ENCODE measurements around the gene ARHGEF18.
"Not testable (repeated sequence)": the region's sequence is repeated elsewhere in the genome, so short reads cannot be mapped to it uniquely, and the experiment has no call there.

The ARHGEF18 gene

DNA sequence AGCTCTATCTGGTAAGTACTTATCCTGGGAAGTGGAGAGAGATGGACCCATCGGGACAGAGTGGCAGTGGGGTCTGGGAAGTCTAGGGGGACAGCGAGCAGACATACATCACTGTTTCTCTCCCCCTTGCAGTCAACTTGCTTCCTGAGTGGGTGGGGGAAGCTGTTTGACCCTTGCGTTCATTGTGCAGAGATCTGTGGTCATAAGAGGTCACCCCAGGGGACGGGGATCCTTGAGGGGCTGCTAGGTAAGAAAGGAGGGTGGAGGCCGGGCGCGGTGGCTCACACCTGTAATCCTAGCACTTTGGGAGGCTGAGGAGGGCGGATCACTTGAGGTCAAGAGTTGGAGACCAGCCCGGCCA lies 474 bp downstream of the ARHGEF18 start:
- DNase-seq (ENCODE audit: low read depth): no peak

DNA sequence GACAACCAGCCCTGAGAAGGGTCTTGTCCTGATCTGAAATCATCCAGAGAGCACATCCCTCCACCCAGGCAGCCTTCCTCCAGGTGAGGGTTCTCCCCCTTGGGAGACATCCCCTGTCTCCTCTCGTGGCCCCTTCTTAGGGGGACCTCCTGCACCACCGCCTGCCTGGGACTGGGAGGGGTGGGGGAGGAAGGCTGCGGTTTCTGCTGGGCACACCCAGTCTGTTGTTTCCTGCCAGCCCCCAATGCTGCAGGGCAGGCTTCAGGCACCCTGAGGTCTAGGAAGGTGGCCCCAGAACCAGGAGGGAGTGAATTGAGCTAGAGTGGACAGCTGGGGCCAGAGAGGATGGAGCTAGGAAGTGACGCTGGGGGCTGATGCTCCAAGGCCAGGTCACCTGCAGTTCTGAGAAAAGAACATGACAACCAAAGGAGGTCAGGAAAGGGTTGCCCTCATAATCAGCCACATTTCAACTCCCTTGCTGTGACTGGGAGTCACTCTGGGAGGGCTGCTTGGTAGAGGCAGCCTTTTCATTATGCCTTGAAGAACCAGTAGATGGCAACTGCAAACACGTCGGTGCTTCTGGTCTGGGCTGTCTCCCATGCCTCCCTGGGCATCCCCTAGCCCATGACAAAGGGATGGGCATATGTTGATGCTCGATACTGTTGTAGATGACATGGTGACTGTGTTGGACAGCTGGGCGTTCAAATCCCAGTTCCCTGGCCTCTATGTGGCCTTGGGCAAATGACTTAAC lies 1.4 kb downstream of the ARHGEF18 start:
- DNase-seq (ENCODE audit: low read depth): peak; percentile 15

DNA sequence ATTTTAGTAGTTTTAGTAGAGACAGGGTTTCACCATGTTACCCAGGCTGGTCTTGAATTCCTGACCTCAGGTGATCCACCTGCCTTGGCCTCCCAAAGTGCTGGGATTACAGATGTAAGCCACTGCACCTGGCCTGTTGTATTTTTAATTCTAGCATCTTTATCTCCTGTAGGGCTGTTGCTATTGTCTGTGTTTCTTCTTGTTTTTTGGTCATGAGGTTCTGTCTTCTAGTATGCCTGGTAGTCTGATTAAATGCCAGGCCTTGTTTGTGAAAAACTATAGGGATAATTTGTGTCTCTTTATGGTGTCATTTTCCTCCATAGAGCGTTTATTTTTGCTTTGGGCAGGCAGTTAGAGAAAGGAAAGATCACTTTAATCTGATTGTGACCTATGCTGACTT lies 3.1 kb downstream of the ARHGEF18 start:
- no peak for DNase-seq (ENCODE audit: low read depth)

DNA sequence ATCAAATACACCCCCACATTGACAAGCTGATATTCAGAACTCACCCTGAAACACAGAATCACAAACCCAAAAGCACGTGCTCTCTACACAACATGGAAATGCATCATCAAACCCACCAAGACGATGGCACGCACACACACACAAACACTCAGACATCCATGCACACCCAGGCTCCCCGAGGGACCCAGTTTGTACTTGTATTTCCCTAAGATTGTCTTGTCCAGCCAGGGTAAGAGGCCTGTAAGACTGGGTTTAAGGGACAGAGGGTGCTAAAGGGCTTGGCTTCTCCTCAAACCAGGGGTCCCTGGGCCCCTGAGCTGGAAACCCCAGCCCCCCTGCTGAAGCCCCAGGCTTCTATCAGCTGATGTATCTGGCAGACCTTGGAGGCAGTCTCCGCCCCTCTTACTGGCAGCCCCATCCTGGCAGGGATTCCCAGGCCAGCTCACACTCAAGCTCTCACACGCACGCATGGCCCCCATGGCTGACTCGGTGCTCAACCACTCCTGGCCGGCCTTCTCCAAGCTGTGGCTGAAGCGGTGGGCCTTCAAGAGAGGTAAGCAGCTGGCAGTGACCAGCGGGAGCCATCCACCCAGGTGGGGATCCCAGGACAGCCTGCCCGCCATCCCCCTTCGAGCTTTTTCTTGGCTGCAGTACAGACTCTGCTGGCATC lies 6.5 kb downstream of the ARHGEF18 start:
- DNase-seq (ENCODE audit: low read depth): no peak

DNA sequence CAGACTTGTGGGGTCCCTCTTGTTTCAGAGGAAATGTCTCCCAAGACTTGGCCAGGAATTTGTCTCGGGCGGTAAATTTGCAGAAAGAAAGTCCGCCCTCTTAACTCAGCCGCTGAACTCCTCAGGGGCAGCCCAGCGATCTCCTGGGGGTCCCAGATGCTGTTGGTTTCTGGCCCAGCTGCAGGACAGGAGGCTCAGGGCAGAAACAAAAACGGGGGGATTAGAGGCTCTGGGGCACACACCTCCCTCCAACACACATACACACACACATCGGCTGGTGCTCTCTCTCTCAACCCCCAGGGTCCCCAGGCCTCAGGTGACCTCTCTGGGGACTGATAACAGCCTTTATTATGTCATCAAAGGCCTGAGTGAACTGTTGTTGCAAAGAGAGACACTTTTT lies 7.1 kb downstream of the ARHGEF18 start:
- no peak for DNase-seq (ENCODE audit: low read depth)

DNA sequence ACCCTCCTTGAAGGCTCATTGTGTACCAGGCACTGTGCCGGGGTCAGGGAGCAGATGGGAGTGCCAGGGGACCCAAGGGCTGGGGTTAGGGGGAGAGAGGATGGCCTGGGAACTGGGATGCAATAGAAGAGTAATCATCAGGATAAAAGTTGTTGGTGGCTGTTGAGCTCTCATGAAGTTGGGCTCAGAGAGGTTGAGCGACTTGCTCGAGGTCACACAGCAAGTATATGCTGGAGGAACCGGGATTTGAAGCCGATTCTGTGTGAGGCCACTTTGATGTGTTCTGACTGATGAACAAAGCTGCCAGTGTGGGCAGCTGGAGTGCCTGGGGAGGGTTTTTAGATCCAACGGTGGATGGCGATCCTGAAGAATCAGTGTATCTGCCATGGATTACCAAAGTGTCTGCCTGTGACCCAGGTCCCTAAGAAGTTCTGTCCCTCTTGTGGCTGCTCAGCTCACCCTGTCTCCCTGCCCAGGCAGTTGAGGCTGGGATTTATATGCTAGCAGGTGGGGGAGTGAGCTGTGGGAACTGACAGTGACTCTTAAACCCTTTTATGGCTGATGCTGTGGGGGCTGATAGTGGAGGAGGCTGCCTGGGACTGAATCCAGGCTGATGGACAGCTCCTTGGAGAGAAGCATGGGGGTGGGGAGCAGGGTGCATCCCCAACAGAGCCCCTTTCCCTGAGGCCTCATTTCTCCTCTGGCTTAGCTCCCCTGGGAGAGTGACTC lies 8.3 kb downstream of the ARHGEF18 start:
- DNase-seq (ENCODE audit: low read depth): no peak

DNA sequence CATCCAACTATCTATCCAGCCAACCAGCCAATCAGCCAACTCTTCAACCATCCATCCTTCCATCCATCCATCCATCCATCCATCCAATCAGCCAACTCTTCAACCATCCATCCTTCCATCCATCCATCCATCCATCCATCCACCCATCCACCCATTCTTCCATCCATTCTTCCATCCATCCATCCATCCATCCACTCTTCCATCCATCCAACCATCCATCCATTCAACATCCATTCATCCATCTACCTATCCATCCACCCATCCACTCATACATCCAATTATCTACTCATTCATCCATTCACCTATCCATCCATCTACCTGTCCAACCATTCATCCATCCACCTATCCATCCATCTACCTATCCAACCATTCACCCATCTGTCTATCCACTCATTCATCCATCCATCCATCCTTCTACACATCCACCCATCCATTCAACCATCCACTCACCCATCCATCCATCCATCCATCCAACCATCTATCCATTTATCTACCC lies 9.4 kb downstream of the ARHGEF18 start:
- no peak for DNase-seq (ENCODE audit: low read depth)

DNA sequence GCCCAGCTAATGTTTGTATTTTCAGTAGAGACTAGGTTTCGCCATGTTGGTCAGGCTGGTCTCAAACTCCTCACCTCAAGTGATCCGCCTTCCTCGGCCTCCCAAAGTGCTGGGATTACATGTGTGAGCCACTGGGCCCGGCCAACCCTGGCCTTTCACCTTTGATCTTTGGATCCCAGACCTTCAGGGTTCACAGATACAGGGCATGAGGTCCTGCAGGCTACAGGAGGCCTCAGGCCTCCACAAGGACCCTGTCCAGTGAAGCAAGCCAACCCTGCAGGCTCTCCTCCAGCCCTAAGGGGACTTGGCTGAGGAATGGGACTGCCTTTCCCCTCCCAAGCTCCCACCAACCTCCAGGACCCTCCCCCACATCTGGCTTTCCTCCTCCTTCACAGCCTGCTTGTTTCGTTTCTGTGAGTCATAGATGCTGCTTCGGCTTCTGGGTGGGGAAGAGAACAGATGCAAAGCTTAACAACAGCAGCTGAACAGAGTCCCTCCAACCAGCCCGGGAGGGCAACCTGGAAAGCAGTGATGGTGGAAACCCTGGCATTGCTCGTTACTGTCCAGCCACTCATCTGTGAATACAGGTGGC lies 11.8 kb downstream of the ARHGEF18 start:
- DNase-seq (ENCODE audit: low read depth): no peak

DNA sequence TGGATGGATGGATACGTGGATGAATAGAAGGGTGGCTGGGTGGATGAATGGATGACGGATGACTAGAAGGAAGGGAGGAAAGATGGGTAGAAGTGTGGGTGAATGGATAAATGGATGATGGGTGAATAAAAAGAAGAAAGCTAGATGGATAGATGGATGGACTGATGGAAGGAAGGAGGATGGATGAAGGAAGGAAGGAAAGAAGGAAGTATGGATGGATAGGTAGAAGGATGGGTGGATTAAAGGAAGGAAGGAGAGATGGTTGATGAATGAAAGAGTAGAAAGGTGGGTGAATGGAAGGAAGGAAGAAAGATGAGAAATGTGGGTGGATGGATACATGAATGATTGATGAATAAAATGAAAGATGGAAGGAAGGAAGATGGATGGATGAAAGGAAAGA lies 14.5 kb downstream of the ARHGEF18 start:
- DNase-seq (ENCODE audit: low read depth): no peak

DNA sequence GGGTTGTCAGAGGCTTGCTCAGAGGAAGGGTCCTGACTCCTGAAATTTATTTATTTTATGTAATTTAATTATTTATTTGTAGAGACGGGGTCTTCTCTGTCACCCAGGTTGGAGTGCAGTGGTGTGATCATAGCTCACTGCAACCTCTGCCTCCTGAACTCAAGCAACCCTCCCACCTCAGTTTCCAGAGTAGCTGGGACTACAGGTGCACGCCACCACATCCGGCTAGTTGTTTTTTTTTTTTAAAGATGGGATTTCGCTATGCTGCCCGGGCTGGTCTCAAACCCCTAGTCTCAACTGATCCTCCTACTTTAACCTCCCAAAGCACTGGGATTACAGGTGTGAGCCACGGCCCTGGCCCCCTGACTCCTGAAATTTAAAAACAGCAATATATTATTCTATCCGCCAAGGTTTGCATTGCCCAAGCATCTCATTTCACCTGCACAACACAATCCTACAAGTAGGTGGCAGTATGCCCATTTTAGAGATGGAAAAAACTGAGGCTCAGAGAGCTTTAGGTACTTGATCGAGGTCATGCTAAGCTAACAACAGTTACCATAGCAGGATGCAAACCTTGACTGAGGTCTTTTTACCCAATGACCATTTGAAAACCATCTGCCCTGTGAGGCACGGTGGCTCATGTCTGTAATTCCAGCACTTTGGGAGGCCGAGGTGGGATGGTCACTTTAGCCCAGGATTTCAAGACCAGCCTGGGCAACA lies 18.1 kb downstream of the ARHGEF18 start:
- DNase-seq (ENCODE audit: low read depth): no peak

DNA sequence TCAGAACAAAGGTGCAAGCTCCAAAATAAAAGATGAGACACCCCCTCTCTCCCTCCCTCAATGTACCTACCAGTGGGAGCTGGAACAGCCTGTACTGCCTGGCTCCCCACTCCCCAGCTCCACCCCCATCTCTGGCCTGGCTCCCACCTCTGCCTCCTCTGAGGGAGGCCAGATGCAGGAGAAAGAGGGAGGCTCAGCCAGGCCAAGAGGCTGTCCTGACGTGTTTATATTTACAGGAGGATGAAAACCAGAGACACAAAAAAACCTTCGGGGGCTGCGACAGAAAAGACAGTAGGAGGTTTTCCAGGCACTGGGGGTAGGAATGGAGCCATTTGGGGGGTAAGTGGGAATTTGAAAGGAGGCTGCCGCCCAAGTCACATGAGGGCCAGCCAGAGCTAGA lies 19.7 kb downstream of the ARHGEF18 start:
- no peak for DNase-seq (ENCODE audit: low read depth)

DNA sequence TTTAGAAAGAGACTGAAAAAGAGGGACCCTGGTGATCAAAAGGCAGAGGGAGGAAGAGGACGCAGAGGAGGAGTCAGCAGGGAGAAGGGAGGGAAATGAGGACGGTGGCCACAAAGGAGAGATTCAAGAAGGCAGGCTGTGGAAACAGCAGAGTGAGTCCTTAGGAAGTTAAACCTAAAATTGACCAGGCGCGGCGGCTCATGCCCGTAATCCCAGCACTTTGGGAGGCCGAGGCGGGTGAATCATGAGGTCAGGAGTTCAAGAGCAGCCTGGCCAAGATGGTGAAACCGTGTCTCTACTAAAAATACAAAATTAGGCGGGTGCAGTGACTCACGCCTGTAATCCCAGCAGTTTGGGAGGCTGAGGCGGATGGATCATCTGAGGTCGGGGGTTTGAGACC lies 20.1 kb downstream of the ARHGEF18 start:
- DNase-seq (ENCODE audit: low read depth): not testable (repeated sequence)

DNA sequence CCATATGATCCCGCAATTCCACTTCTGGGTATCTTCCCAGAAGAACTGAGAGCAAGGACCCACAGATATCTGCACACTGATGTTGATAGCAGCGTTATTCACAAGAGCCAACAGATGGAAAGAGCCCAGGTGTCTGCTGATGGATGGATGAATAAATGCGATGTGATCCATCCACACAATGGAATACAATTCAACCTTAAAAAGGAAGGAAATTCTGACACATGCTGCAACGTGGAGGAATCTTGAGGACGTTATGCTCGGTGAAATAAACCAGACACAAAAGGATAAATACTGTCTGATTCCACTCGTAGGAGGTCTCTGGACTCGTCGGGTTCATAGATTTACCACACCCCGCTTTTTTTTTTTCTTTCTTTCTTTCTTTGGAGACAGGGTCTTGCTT lies 21.8 kb downstream of the ARHGEF18 start:
- DNase-seq (ENCODE audit: low read depth): no peak

DNA sequence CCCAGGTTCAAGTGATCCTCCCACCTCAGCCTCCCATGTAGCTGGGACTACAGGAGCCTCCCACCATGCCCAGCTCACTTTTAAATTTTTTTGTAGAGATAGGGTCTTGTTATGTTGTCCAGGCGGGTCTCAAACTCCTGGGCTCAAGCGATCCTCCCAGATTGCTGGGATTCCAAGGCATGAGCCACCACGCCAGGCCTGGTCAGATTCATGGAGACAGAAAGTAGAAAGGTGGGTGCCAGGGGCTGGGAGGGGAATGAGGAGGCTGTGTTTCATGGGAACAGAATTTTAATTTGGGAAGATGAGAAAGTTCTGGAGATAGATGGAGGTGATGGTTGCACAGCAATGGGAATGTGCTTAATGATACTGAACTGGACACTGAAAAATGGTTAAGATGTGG lies 22.3 kb downstream of the ARHGEF18 start:
- no peak for DNase-seq (ENCODE audit: low read depth)

DNA sequence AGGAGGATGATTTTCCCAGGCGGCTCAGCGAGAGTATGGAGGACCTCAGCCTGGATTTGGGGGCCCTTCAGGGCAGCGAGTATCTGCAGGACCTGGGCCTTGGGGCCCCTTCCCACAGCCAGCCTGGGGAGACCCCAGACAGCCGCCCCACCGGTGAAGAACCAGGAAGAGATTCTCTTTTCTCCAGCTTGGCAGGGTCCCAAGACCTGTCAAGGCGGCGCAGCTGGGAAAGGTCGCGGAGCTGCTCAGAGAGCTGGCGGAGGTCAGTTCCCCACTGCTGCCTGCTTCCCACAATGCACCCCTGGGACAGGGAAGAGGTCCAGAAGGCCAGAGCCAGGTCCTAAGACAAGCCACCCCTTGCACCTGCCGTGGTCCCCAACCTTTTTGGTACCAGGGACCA lies 24.1 kb downstream of the ARHGEF18 start:
- DNase-seq (ENCODE audit: low read depth): no peak

DNA sequence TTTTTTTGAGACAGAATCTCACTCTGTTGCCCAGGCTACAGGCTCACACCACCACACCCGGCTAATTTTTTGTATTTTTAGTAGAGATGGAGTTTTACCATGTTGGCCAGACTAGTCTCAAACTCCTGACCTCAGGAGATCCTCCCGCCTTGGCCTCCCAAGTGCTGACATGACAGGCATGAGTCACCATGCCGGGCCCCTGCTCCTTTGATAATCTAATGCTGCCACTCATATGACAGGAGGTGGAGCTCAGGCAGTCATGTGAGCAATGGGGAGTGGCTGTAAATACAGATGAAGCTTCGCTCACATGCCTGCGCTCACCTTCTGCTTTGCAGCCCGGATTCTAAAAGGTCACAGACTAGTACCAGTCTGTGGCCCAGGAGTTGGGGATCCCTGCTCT lies 25.1 kb downstream of the ARHGEF18 start:
- no peak for DNase-seq (ENCODE audit: low read depth)

DNA sequence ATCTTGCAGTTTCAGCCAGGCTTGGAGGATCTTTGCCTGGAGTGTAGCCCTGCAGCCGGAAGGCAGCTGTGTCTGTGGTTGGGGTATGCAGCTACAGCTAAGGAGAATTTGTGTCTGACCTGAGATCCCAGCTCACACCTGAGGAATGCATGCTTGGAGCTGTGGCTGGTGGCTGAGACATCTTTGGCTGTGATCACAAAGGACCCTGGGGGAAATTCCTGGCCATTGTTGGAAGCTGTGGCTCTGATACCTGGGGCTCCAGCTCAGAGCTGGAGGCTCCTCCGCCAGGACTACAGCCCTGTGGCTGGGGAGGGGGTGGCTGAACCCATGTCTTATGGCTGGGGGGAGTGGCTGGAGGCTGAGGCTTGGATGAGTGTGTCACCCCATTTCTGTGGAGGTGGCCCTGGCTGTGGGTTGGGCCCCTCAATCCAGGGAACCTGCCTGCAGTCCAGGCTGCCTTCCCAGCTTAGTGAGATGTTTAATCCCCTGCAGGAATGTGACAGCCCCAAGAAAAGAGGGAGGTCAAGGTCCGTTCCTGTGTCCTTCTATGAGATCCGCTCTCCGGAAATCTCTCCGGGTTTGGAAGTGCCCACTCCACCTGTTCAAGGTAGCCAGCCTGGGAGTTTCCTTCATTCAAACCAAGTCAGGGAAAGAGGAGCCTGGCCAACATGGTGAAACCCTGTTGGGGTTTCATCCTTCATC lies 27.6 kb downstream of the ARHGEF18 start:
- no peak for DNase-seq (ENCODE audit: low read depth)

DNA sequence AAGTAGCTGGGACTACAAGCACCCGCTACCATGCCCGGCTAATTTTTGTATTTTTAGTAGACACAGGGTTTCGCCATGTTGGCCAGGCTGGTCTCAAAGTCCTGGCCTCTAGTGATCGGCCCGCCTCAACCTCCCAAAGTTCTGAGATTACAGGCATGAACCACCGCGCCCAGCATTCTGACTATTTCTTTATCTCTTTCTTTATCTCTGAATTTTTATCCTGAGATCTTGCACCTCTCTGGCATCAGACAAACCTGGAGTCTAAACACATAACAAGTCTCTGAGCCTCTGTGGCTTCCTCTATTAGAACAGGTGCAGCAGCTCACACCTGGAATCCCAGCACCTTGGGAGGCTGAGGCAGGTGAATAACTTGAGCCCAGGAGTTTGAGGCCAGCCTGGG lies 28.5 kb downstream of the ARHGEF18 start:
- DNase-seq (ENCODE audit: low read depth): no peak

DNA sequence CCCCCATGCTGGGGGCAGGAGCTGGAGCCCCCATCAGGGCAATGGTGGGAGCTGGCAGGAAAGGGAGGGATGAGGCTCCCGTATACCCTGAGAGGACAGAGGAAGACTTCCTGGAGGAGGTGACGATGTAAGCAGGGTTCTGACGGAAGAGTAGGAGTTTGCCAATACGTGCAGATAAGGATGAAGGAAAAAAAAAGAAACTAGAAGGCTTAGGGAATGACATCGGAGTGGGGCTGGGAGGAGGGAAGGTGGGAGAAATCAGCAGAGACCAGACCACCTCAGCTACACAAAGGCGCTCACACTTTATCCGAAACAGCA lies 32.3 kb downstream of the ARHGEF18 start:
- no peak for DNase-seq (ENCODE audit: low read depth)

DNA sequence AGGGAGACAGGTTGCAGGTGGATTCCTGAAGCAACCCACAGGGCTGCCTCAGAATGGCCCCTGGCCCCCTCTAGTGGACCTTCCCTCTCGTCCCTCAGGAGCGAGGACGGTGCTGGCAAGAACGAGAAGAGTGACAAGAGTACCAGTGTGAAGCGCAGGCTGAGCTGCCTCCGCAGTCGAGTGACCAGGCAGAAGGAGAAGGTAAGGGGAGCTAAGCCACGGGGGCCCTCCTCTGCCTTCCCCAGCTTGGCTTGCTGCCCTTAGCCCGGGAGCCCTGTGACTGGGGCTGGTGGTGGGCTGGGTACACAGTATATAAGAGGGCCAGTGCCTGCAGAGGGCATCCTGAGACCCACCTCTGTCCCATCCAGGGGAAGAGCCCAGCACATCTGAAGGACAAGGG lies 34.0 kb downstream of the ARHGEF18 start:
- no peak for DNase-seq (ENCODE audit: low read depth)

DNA sequence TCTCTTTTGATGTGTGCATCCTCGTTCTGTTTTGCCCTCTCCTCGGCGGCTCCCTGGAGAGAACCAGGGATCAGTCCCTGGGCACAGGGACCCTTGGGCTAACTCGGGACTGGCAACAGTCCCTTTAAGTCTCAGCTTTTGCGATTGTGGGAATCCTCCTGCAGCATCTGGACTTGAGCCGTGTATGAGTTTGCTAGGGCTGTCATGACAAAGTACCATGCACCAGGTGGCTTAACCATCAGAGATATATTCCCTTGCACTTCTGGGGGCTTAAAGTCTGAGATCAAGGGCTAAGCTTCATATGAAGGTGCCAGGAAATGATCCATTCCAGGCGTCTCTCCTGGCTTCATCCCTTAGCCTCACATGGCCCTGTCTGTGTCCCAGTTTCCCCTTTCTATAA lies 34.5 kb downstream of the ARHGEF18 start:
- no peak for DNase-seq (ENCODE audit: low read depth)

DNA sequence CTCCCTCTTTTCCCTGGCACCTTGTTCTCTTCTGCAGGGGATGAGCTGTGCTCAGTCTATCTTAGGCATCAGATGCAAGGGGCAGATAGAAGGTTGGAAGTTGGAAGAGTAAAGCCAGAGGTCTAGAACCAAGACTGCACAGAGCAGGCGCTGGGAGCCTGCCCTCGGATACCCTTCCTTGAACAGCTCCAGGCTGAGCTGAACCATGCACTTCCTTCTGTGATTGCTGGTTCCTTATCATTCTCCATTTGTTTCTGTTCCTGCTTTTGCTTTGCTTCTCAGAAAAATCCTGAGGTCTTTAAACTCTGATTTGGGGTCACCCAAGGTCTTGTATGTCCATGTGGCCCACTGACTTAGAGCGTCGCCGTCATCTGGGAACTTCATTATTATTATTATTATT lies 36.3 kb downstream of the ARHGEF18 start:
- no peak for DNase-seq (ENCODE audit: low read depth)
